A673 (cell line): Measurements from ENCODE around the gene ARID5B.

Experiments used
- EZH2 ChIP-seq: fragments of 200-600 bp; sonication (generic); IDR thresholded peaks from 2 replicates; pipeline ENCODE4 v1.6.1; 2017; ENCODE audit warnings: borderline replicate concordance, low read depth, mild to moderate bottlenecking, mixed read lengths, antibody characterized with exemption, low read length; ENCODE audit not compliant: poor library complexity, severe bottlenecking
- TF ChIP-seq, protein P1 (sequence below): fragments of 300-800, 200-600 bp; sonication (generic); conservative IDR thresholded peaks from 2 replicates; pipeline ENCODE4 v1.5.1; 2017; ENCODE audit warnings: low read depth, mild to moderate bottlenecking, antibody characterized with exemption, low read length, moderate library complexity, mixed read lengths

DNA sequence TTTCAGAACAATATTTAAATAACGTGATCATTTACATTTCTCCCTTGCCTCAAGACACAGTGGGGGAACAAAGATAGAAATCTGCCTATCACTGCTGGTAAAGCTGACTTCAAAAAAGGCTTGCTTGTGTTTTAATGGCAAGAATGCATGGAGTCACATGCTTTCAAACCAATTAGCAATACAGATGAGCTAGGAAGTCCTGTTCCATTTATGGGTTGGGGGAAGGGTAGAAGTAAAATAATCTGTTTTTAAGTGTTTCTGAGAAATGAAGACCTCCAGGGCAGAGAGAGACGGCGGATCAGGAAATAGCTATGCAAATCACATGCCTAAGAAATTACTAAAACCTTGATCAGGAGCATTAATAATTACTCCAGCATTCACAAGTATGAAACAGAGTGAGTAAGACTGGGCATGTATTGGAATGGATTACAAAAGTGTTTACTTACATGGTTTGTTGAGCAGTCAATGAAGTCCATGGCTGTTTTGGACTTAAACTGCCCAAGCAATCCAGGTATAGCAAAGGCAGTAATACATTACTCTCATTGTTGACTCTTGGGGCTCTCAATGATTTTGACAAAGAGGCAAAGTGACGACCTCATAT, 142.0 kb downstream of the ARID5B start:
- TF ChIP-seq, protein P1, sequence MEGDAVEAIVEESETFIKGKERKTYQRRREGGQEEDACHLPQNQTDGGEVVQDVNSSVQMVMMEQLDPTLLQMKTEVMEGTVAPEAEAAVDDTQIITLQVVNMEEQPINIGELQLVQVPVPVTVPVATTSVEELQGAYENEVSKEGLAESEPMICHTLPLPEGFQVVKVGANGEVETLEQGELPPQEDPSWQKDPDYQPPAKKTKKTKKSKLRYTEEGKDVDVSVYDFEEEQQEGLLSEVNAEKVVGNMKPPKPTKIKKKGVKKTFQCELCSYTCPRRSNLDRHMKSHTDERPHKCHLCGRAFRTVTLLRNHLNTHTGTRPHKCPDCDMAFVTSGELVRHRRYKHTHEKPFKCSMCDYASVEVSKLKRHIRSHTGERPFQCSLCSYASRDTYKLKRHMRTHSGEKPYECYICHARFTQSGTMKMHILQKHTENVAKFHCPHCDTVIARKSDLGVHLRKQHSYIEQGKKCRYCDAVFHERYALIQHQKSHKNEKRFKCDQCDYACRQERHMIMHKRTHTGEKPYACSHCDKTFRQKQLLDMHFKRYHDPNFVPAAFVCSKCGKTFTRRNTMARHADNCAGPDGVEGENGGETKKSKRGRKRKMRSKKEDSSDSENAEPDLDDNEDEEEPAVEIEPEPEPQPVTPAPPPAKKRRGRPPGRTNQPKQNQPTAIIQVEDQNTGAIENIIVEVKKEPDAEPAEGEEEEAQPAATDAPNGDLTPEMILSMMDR: no peak
- no peak for TF ChIP-seq EZH2
